Stimulated activated naive CD8-positive, alpha-beta T cell treated with anti-CD3 and anti-CD28 coated beads, Interleukin-15, Interleukin-2, amounts not matched to agents 100 ng/mL and 50 ng/mL, for 24 hours (primary cell): ENCODE measurements around the gene SBSN.

Experiments
- H3K27ac Mint-ChIP-seq: one replicate; pipeline ENCODE4 v1.8.0; 2021; ENCODE audit warnings: mild to moderate bottlenecking, mixed read lengths
- H3K27me3 Mint-ChIP-seq: one replicate; pipeline ENCODE4 v1.8.0; 2021; ENCODE audit warnings: mixed read lengths
- H3K36me3 Mint-ChIP-seq: one replicate; pipeline ENCODE4 v1.8.0; 2021; ENCODE audit warnings: low read depth, mixed read lengths
- H3K4me1 Mint-ChIP-seq: one replicate; pipeline ENCODE4 v1.8.0; 2021; ENCODE audit warnings: low read depth, mixed read lengths
- H3K4me3 Mint-ChIP-seq: one replicate; pipeline ENCODE4 v1.8.0; 2021; ENCODE audit warnings: mild to moderate bottlenecking, mixed read lengths
- H3K9me3 Mint-ChIP-seq: one replicate; pipeline ENCODE4 v1.8.0; 2021; ENCODE audit warnings: mixed read lengths

Gene SBSN

GRCh38 chr19:35528218-35529038 is at the start of gene SBSN:
Gene SBSN (minus strand): TSS chr19:35528311. CDS start chr19:35528281, 30 bp downstream.
- Mint-ChIP-seq H3K27me3 (peaks cover 31% of the 10 kb centered on the region), H3K36me3 (no peaks in the 10 kb centered on the region), H3K27ac (no peak within 1 kb of the TSS), H3K4me3 (no peak within 1 kb of the TSS), H3K4me1 (peaks cover 11% of the 10 kb centered on the region), H3K9me3 (no peaks in the 10 kb centered on the region)

GRCh38 chr19:35571406-35571965 is 43.4 kb upstream of the SBSN start:
- H3K9me3 Mint-ChIP-seq, result peaks cover 16% of the 10 kb centered on the region
- H3K27ac Mint-ChIP-seq, result no peak overlapping the region
- H3K4me3 Mint-ChIP-seq, result no peak overlapping the region
- H3K27me3 Mint-ChIP-seq, result peaks cover 24% of the 10 kb centered on the region
- no peaks in the 10 kb centered on the region for H3K4me1 Mint-ChIP-seq
- peaks cover 8% of the 10 kb centered on the region for H3K36me3 Mint-ChIP-seq

- H3K4me1 Mint-ChIP-seq, result no peaks in the 10 kb centered on the region
- no peaks in the 10 kb centered on the region for H3K9me3 Mint-ChIP-seq
- H3K27ac Mint-ChIP-seq, result no peak overlapping the region
- H3K27me3 Mint-ChIP-seq, result peaks cover 19% of the 10 kb centered on the region
- no peaks in the 10 kb centered on the region for H3K36me3 Mint-ChIP-seq
- no peak overlapping the region for H3K4me3 Mint-ChIP-seq
Observed at GRCh38 chr19:35569281-35569781, 41.2 kb upstream of the SBSN start.

GRCh38 chr19:35566738-35567137 is 38.6 kb upstream of the SBSN start:
- H3K4me1 Mint-ChIP-seq, result no peaks in the 10 kb centered on the region
- no peak overlapping the region for H3K4me3 Mint-ChIP-seq
- no peak overlapping the region for H3K27ac Mint-ChIP-seq
- H3K36me3 Mint-ChIP-seq, result no peaks in the 10 kb centered on the region
- no peaks in the 10 kb centered on the region for H3K9me3 Mint-ChIP-seq
- peaks cover 23% of the 10 kb centered on the region for H3K27me3 Mint-ChIP-seq

- Mint-ChIP-seq H3K4me3 (no peak overlapping the region), H3K36me3 (no peaks in the 10 kb centered on the region), H3K4me1 (no peaks in the 10 kb centered on the region), H3K27me3 (peaks cover 25% of the 10 kb centered on the region), H3K9me3 (no peaks in the 10 kb centered on the region), H3K27ac (no peak overlapping the region)
Observed at GRCh38 chr19:35565016-35565856, 37.1 kb upstream of the SBSN start.

GRCh38 chr19:35563207-35563829 is 35.2 kb upstream of the SBSN start, which contains the start of gene ATP4A:
Gene ATP4A (minus strand): TSS chr19:35563658. CDS start chr19:35563629, 29 bp downstream.
- H3K4me3 Mint-ChIP-seq, result no peak within 1 kb of the TSS
- no peaks in the 10 kb centered on the region for H3K36me3 Mint-ChIP-seq
- no peaks in the 10 kb centered on the region for H3K9me3 Mint-ChIP-seq
- H3K27me3 Mint-ChIP-seq, result peaks cover 36% of the 10 kb centered on the region
- H3K27ac Mint-ChIP-seq, result no peak within 1 kb of the TSS
- no peaks in the 10 kb centered on the region for H3K4me1 Mint-ChIP-seq

GRCh38 chr19:35562776-35563175 is 34.7 kb upstream of the SBSN start:
- H3K9me3 Mint-ChIP-seq, result no peaks in the 10 kb centered on the region
- no peaks in the 10 kb centered on the region for H3K36me3 Mint-ChIP-seq
- no peak overlapping the region for H3K4me3 Mint-ChIP-seq
- H3K27ac Mint-ChIP-seq, result no peak overlapping the region
- H3K4me1 Mint-ChIP-seq, result peaks cover 2% of the 10 kb centered on the region
- H3K27me3 Mint-ChIP-seq, result peaks cover 38% of the 10 kb centered on the region

GRCh38 chr19:35562336-35562735 is 34.2 kb upstream of the SBSN start:
- no peaks in the 10 kb centered on the region for H3K9me3 Mint-ChIP-seq
- no peak overlapping the region for H3K27ac Mint-ChIP-seq
- no peak overlapping the region for H3K4me3 Mint-ChIP-seq
- H3K4me1 Mint-ChIP-seq, result peaks cover 5% of the 10 kb centered on the region
- H3K36me3 Mint-ChIP-seq, result no peaks in the 10 kb centered on the region
- H3K27me3 Mint-ChIP-seq, result peaks cover 40% of the 10 kb centered on the region

- H3K27ac Mint-ChIP-seq, result no peak overlapping the region
- H3K4me1 Mint-ChIP-seq, result peaks cover 9% of the 10 kb centered on the region
- H3K9me3 Mint-ChIP-seq, result no peaks in the 10 kb centered on the region
- H3K27me3 Mint-ChIP-seq, result peaks cover 41% of the 10 kb centered on the region
- no peak overlapping the region for H3K4me3 Mint-ChIP-seq
- H3K36me3 Mint-ChIP-seq, result no peaks in the 10 kb centered on the region
Observed at GRCh38 chr19:35561436-35561835, 33.3 kb upstream of the SBSN start.

- H3K27ac Mint-ChIP-seq, result no peak overlapping the region
- no peak overlapping the region for H3K4me3 Mint-ChIP-seq
- no peaks in the 10 kb centered on the region for H3K36me3 Mint-ChIP-seq
- H3K27me3 Mint-ChIP-seq, result peaks cover 43% of the 10 kb centered on the region
- peaks cover 9% of the 10 kb centered on the region for H3K4me1 Mint-ChIP-seq
- no peaks in the 10 kb centered on the region for H3K9me3 Mint-ChIP-seq
Observed at GRCh38 chr19:35560677-35561076, 32.6 kb upstream of the SBSN start.

- H3K36me3 Mint-ChIP-seq, result no peaks in the 10 kb centered on the region
- H3K4me1 Mint-ChIP-seq, result peaks cover 9% of the 10 kb centered on the region
- peaks cover 43% of the 10 kb centered on the region for H3K27me3 Mint-ChIP-seq
- no peaks in the 10 kb centered on the region for H3K9me3 Mint-ChIP-seq
- no peak overlapping the region for H3K27ac Mint-ChIP-seq
- H3K4me3 Mint-ChIP-seq, result no peak overlapping the region
Observed at GRCh38 chr19:35560271-35560670, 32.2 kb upstream of the SBSN start.

- Mint-ChIP-seq H3K27me3 (peaks cover 43% of the 10 kb centered on the region), H3K4me3 (no peak overlapping the region), H3K27ac (no peak overlapping the region), H3K36me3 (no peaks in the 10 kb centered on the region), H3K4me1 (peaks cover 9% of the 10 kb centered on the region), H3K9me3 (no peaks in the 10 kb centered on the region)
Observed at GRCh38 chr19:35559781-35560180, 31.7 kb upstream of the SBSN start.

- H3K36me3 Mint-ChIP-seq, result no peaks in the 10 kb centered on the region
- peaks cover 9% of the 10 kb centered on the region for H3K4me1 Mint-ChIP-seq
- no peak overlapping the region for H3K27ac Mint-ChIP-seq
- H3K9me3 Mint-ChIP-seq, result no peaks in the 10 kb centered on the region
- peak overlapping the region; percentile 15 for H3K4me3 Mint-ChIP-seq
- peaks cover 43% of the 10 kb centered on the region for H3K27me3 Mint-ChIP-seq
Observed at GRCh38 chr19:35559281-35559659, 31.2 kb upstream of the SBSN start.

GRCh38 chr19:35558400-35559280 is 30.5 kb upstream of the SBSN start:
- Mint-ChIP-seq H3K27ac (no peak overlapping the region), H3K9me3 (no peaks in the 10 kb centered on the region), H3K36me3 (no peaks in the 10 kb centered on the region), H3K4me3 (peak overlapping the region; percentile 15), H3K4me1 (peaks cover 9% of the 10 kb centered on the region), H3K27me3 (peaks cover 43% of the 10 kb centered on the region)
